ENCODE results near the gene SORCS1.

Gene SORCS1

GRCh38 chr10:106680061-106680460 is 484.4 kb downstream of the SORCS1 start:
- no peak for DNase-seq

DNA sequence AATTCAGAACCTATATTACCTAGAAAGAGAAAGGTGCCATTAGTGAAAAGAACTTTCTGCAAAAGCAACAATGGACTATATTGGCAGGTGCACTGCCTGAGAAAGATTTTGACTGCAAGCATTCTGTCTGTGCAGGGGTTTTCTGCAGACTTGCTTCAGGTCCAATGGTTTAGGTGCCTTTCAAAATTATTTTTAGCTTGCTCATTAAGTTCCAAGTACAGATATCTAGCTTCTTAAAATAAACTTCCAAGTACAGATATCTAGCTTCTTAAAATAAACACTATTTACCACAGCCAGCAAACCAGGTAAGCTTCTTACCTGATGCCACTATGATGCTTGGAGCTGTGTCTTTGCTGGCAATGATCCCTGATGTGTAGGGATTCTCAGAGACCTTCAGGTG is 485.2 kb downstream of the SORCS1 start:
- no peak for DNase-seq

- DNase-seq, result no peak
These were observed 491.9 kb downstream of the SORCS1 start for GRCh38 chr10:106672517-106673175.

DNA sequence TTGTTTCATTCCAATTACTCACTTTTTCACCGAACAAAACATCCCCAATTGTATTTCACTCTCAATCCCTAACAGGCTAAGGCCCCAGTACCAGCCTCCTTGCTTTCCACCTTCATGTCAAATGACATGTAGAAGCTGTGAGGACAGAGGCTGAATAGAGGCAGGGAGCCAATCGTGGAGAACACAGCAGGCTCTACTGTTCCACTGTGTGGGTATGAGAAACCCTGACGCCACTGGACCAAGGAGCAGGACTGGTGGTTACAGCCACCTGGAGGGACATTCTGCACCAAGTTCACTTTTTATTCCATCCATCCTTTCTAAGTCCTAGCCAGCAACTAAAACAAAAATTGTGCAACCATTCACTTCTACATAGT is 502.8 kb downstream of the SORCS1 start:
- peak in 13 of 56 donors; percentile 1 to 30 (median 4) for DNase-seq

DNA sequence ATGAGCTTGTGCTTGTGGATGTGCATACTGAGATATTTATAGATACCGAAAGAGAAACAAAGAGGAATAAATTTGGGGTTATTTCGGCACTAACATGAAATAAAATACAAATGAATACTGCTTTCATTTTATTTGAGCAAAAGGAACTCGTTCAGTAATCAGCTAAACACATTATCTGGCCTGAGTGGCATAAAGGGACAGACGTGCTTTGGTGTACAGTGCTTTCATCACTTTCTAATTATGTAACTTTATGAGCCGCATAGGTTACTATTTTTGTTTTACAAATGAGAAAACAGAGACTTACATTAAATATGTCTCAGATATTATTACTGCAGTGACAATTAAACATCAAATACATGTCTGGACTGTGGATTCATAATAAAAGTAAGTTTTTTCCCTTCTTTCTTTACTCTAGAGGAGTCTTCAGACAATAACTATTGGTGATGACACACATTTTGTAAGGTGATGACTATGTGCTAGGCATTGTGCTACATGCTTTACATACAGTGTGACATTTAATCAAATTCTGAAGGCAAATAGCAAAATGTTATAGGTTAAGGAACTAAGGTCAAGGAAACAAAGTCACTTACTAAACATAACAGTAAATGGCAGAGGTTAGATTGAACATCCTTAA is 503.3 kb downstream of the SORCS1 start:
- no peak for DNase-seq

GRCh38 chr10:106660550-106660949 is 504.0 kb downstream of the SORCS1 start:
- DNase-seq, result no peak

DNA sequence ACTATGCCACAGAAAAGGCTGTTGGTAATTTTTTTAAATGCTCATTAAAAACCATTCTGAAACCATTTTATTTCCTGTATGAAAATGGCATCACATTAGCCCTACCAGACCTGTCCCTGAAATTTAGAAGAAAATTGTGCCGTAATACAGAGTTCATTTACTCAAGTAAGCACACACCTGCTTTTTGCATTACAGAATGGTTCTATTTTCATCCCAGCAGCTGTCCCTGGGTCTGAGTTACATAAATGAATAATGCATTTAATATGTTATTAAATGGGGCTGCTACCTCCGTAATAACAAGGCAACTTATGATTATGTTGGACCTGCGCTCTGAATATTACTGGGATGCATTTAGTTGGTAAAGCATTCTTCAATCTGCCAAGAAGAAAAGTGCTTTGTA is 508.9 kb downstream of the SORCS1 start:
- DNase-seq, result no peak

- no peak for DNase-seq
These were observed 509.3 kb downstream of the SORCS1 start for GRCh38 chr10:106655165-106655564.

DNA sequence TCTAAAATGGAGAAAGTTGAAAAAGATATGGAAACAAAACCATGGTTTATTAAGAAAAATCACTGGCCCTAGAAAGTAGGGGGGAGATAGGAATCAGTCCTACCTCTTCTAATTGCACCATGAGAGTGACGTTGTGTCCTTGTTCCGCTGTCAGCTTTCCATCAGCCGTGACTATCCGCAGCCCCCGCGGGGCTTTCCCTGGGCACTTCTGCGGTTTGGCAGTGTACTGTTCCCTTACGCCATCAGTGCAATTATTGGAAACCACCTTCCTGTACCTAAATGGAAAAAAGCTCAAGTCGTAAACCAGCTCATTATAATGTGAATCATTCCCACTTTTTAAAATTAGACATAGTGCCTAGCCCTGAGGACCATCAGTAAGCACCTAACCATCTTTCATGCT is 512.2 kb downstream of the SORCS1 start:
- DNase-seq, result no peak

- no peak for DNase-seq
These were observed 515.7 kb downstream of the SORCS1 start for GRCh38 chr10:106648534-106649481.

GRCh38 chr10:106643473-106643872 is 521.0 kb downstream of the SORCS1 start:
- no peak for DNase-seq

- DNase-seq, result no peak
These were observed 526.6 kb downstream of the SORCS1 start for GRCh38 chr10:106637873-106638272.

DNA sequence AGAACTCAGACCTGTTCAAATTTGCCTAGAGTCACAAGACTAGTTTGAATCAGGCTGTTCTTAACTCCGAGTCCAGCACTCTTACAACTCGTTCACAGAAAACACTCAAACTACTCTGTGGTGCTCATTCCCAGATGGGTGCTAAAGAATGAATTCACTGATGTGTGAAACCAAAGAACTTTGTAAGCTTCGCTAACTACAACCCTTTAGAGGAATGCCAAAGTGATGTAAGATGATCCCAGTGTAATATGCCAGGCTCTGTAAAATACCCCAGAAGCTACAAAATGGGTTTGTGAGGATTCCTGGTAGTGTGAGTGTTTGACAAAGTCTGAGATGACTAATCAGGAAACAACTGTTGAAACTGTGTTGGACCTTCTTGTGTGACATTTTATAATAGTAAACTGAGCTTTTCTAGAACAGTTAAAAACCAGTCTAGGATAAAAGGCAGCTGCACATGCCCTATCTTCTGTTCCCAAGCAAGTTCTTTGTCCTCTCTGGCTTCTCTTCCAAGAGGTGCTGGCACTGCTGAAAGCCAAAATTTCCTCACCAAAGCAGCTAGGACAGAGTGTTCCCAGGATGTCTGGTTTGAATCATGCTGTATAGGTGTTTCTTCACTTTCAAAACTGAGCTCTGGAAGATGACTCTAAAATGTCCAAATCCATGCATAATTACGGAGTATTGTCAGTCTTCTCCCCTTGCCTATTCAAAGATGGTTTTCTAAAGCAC is 527.6 kb downstream of the SORCS1 start:
- DNase-seq, result no peak

DNA sequence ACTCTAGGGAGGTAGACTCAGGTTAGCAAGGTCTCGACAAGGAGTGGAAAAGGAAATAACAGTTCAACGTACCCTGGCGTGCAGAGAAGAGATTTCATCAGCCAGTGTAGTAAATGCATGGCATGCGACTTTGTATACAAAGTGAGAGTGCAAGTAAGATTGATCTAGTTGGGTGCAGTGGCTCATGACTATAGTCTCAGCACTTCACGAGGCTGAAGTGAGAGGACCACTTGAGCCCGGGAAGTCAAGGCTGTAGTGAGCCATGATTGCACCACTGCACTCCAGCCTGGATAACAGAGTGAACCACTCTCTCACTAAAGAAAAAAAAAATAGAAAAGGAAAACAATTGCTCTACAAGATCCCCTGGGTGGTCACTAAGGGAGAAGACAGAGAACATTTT is 528.6 kb downstream of the SORCS1 start:
- no peak for DNase-seq

- DNase-seq, result no peak
These were observed 533.3 kb downstream of the SORCS1 start for GRCh38 chr10:106631016-106631702.

DNA sequence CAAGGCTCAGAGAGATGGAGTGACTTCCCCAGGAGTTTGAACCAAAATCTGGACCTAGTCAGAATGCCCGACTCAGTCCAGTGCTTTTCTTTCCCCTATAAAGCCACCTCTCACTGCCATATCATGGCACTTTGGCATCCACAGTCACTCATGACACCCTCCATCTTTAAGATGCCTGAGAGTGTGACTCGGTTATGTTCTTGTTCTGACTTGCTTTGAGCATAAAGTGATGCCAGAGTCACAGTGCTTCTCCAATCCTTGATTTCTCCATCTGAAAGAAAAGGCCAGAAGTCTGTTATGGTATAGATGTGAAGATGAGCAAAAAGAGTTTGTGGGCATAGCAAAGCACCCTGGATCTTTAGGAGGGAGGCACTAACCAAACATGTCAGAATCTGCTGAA is 538.1 kb downstream of the SORCS1 start:
- DNase-seq, result no peak

GRCh38 chr10:106625751-106626150 is 538.8 kb downstream of the SORCS1 start:
- no peak for DNase-seq

- no peak for DNase-seq
These were observed 545.2 kb downstream of the SORCS1 start for GRCh38 chr10:106619346-106619745.

DNA sequence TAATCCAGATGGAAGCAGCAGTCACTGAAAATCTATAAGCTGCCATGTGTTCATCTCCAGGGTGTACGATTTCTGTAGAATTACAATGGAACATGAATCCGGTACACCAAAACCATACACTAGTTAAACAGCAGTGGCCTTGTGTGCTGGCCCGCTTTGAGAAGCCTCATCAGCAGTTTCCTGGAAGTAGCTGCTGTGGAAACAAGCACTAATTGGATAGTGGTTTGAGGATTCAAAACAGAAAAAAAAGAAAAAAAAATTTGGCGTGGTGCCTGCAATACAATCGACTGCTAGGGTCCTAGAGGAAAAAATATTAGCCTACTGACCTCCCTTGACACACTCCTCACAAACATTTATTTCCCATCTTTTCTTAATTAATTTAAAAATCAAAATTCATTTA is 545.9 kb downstream of the SORCS1 start:
- DNase-seq, result no peak

DNA sequence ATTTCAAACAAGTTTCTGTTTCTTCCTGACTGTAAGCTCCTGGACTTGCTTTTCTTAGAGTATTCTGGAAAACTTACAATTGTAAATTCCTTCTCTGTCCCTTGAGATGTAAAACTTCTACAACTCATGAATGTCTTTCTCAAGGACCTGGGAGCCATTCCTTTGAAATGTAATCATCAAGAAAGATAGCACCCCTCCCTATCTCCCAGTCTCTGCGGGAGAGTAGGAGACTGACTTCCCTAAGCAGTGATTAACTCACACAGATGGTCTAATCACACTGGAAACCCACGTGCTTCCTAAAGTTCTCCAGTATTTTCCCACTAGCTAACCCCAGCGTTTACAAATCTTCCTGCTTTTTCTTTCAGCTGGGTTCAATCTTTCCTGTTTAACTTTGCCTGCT is 549.4 kb downstream of the SORCS1 start:
- DNase-seq, result no peak

GRCh38 chr10:106614293-106614692 is 550.2 kb downstream of the SORCS1 start:
- no peak for DNase-seq
